ENCODE results near the gene SLC16A8. TPM values are rescaled to one million over a fixed set of nuclear protein-coding genes. Genes with fewer than 3 reads are reported as not detected.

Gene SLC16A8
- total and polyA plus RNA-seq, 2 of the 13 experiments (the other 11 are each of a cell fraction or from before 2014, with no cell fraction given): not detected

DNA sequence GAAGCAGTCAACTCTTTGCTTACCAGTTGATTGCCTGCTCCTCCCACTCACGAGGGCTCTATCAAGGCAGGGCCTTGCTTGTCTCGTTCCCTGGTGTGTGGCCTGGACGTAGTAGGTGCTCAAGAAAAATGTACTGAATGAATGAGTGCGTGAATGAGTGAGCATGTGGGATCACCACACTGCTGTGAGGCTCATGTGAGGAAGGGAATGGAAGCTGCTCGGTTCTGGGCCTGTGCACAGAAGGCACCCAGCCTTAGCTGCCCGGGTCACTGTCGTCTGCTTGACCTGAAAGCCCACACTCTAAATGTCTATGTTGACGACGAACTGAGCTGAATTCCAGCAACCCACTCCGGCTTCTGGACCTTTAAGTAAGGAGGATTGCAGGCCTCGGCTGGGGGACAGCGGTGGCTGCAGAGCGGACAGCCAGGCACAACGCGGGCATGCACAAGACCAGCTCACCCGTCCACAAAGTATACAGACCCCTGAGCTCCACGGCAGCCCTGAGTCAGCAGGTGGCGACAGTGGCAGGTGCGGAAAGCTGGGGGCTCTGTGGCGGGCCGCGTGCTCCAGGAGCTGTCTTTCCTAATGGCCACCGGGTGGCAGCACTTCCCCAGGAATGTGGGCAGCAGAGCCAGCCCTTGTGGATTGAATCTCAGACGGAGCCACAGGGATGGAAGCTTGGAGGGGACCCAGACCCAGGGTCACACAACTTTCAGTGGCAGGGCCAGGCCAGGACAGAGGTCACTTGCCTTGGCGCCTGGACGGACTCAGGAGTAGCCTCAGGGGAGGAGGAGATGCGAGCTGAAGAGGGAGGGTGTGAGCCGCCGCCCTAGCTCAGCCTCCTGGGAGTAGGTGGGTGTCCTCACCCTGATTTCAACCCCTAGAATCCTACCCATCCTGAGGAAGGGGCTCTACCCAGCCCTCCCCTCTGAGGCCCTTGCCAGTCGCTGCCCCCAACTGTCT lies 31.8 kb downstream of the SLC16A8 start (continued):
- TF ChIP-seq, protein P1, sequence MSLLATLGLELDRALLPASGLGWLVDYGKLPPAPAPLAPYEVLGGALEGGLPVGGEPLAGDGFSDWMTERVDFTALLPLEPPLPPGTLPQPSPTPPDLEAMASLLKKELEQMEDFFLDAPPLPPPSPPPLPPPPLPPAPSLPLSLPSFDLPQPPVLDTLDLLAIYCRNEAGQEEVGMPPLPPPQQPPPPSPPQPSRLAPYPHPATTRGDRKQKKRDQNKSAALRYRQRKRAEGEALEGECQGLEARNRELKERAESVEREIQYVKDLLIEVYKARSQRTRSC (CRISPR knock-in tag; IDR thresholded peaks at IDR 0.05; ENCODE audit: low read depth): no peak
- TF ChIP-seq, protein P2, sequence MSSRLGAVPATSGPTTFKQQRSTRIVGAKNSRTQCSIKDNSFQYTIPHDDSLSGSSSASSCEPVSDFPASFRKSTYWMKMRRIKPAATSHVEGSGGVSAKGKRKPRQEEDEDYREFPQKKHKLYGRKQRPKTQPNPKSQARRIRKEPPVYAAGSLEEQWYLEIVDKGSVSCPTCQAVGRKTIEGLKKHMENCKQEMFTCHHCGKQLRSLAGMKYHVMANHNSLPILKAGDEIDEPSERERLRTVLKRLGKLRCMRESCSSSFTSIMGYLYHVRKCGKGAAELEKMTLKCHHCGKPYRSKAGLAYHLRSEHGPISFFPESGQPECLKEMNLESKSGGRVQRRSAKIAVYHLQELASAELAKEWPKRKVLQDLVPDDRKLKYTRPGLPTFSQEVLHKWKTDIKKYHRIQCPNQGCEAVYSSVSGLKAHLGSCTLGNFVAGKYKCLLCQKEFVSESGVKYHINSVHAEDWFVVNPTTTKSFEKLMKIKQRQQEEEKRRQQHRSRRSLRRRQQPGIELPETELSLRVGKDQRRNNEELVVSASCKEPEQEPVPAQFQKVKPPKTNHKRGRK (CRISPR knock-in tag; IDR thresholded peaks at IDR 0.05): no peak
- TF ChIP-seq ZNF766 (CRISPR knock-in tag; IDR thresholded peaks at IDR 0.05; ENCODE audit: borderline replicate concordance) (no peak; the same call in 1 of the 2 replicates), SALL1 (CRISPR knock-in tag; IDR thresholded peaks at IDR 0.05) (peak; percentile 82; the same call in 1 of the 2 replicates), GABPA (IDR thresholded peaks at IDR 0.05; ENCODE audit: low read depth, low read length) (no peak), GABPA (CRISPR knock-in tag; IDR thresholded peaks at IDR 0.05; ENCODE audit: low read depth) (no peak), FOXM1 (CRISPR knock-in tag; IDR thresholded peaks at IDR 0.05) (no peak), ZNF772 (CRISPR knock-in tag; IDR thresholded peaks at IDR 0.05) (peak; percentile 76; the same call in 1 of the 2 replicates), ZNF350 (CRISPR knock-in tag; IDR thresholded peaks at IDR 0.05; ENCODE audit: borderline replicate concordance, low read depth) (peak; percentile 77; the same call in 1 of the 2 replicates), ZKSCAN8 (CRISPR knock-in tag; IDR thresholded peaks at IDR 0.05; ENCODE audit: borderline replicate concordance) (0 out of 2 replicates have a peak, but pooled peaks have one; percentile 41), ZNF607 (CRISPR knock-in tag; IDR thresholded peaks at IDR 0.05; ENCODE audit: borderline replicate concordance) (peak; percentile 63; the same call in 1 of the 2 replicates), POLR2G (IDR thresholded peaks at IDR 0.05; ENCODE audit: low read depth, low read length) (no peak), ZSCAN21 (CRISPR knock-in tag; IDR thresholded peaks at IDR 0.05; ENCODE audit: borderline replicate concordance) (peak; percentile 51), NR3C1 (CRISPR knock-in tag; IDR thresholded peaks at IDR 0.05) (no peak), RARA (CRISPR knock-in tag; IDR thresholded peaks at IDR 0.05) (peak; percentile 16; the same call in 1 of the 2 replicates), MAFK (conservative IDR thresholded peaks at IDR 0.05 in 1 of 2, IDR thresholded peaks at IDR 0.05 in 1 of 2; ENCODE audit: low read length in 2 of 2) (peak; percentile 70 to 72), ZBTB3 (CRISPR knock-in tag; IDR thresholded peaks at IDR 0.05; ENCODE audit: borderline replicate concordance, low read depth) (no peak), TEAD3 (CRISPR knock-in tag; optimal IDR thresholded peaks at IDR 0.05; ENCODE audit: borderline replicate concordance) (peak; percentile 93), IRF2 (CRISPR knock-in tag; IDR thresholded peaks at IDR 0.05) (peak; percentile 81; the same call in 1 of the 2 replicates), ZNF619 (CRISPR knock-in tag; IDR thresholded peaks at IDR 0.05) (peak; percentile 83; the same call in 1 of the 2 replicates)
- TF ChIP-seq, protein P3, sequence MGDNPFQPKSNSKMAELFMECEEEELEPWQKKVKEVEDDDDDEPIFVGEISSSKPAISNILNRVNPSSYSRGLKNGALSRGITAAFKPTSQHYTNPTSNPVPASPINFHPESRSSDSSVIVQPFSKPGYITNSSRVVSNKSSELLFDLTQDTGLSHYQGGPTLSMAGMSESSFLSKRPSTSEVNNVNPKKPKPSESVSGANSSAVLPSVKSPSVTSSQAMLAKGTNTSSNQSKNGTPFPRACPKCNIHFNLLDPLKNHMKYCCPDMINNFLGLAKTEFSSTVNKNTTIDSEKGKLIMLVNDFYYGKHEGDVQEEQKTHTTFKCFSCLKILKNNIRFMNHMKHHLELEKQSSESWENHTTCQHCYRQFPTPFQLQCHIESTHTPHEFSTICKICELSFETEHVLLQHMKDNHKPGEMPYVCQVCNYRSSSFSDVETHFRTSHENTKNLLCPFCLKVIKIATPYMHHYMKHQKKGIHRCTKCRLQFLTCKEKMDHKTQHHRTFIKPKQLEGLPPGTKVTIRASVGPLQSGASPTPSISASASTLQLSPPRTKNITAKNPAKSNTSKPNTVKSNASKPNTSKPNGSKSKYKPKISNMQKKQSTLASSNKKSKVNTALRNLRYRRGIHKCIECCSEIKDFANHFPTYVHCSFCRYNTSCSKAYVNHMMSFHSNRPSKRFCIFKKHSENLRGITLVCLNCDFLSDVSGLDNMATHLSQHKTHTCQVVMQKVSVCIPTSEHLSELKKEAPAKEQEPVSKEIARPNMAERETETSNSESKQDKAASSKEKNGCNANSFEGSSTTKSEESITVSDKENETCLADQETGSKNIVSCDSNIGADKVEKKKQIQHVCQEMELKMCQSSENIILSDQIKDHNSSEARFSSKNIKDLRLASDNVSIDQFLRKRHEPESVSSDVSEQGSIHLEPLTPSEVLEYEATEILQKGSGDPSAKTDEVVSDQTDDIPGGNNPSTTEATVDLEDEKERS (CRISPR knock-in tag; IDR thresholded peaks at IDR 0.05): 0 out of 2 replicates have a peak, but pooled peaks have one; percentile 34
- TF ChIP-seq, protein P4, sequence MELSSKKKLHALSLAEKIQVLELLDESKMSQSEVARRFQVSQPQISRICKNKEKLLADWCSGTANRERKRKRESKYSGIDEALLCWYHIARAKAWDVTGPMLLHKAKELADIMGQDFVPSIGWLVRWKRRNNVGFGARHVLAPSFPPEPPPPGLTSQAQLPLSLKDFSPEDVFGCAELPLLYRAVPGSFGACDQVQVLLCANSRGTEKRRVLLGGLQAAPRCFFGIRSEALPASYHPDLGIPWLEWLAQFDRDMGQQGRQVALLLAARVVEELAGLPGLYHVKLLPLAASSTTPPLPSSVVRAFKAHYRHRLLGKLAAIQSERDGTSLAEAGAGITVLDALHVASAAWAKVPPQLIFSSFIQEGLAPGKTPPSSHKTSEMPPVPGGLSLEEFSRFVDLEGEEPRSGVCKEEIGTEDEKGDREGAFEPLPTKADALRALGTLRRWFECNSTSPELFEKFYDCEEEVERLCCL (CRISPR knock-in tag; IDR thresholded peaks at IDR 0.05; ENCODE audit: borderline replicate concordance): no peak; the same call in 1 of the 2 replicates
